Neuronal stem cell (in vitro differentiated cells): Measurements from ENCODE around the gene CBARP.

Experiments
- DNase-seq: peaks from one replicate; pipeline ENCODE4 v3.0.0-alpha.2; 2013; ENCODE audit warnings: low spot score
- H2AFZ ChIP-seq: one replicate; pipeline ENCODE4 v1.6.1; 2013; ENCODE audit warnings: mild to moderate bottlenecking, low read length, inconsistent platforms
- H2AK5ac ChIP-seq: 2 replicates; pipeline ENCODE4 v1.6.1; 2013; ENCODE audit warnings: low read depth, mild to moderate bottlenecking, inconsistent platforms, low read length, moderate library complexity, mixed read lengths
- H2BK120ac ChIP-seq: 2 replicates; pipeline ENCODE4 v1.6.1; 2013; ENCODE audit warnings: low read depth, mild to moderate bottlenecking, inconsistent platforms, low read length, moderate library complexity, mixed read lengths
- H2BK12ac ChIP-seq: one replicate; pipeline ENCODE4 v1.6.1; 2013; ENCODE audit warnings: low read length, inconsistent platforms
- H2BK15ac ChIP-seq: 2 replicates; pipeline ENCODE4 v1.6.1; 2013; ENCODE audit warnings: mild to moderate bottlenecking, low read length, inconsistent platforms, mixed read lengths
- H2BK5ac ChIP-seq: one replicate; pipeline ENCODE4 v1.6.1; 2013; ENCODE audit warnings: inconsistent platforms, mild to moderate bottlenecking, low read length, moderate library complexity
- H3K14ac ChIP-seq: one replicate; pipeline ENCODE4 v1.6.1; 2013; ENCODE audit warnings: low read length, inconsistent platforms
- H3K18ac ChIP-seq: 2 replicates; pipeline ENCODE4 v1.6.1; 2013; ENCODE audit warnings: low read length, inconsistent platforms
- H3K23ac ChIP-seq: 2 replicates; pipeline ENCODE4 v1.6.1; 2013; ENCODE audit warnings: low read depth, mild to moderate bottlenecking, mixed read lengths, low read length, inconsistent platforms; ENCODE audit not compliant: poor library complexity
- H3K27ac ChIP-seq: replicated peaks from 3 replicates; pipeline ENCODE4 v1.5.1; 2013; ENCODE audit warnings: low read length, inconsistent platforms
- H3K27me3 ChIP-seq, 3 experiments: 2 replicates each; pipeline ENCODE4 v1.6.1; 2013; ENCODE audit warnings: low read length in 3 of 3, mild to moderate bottlenecking in 2 of 3, inconsistent platforms in 1 of 3, low read depth in 1 of 3, mixed read lengths in 1 of 3, moderate library complexity in 1 of 3; ENCODE audit not compliant: control insufficient read depth in 3 of 3, insufficient read depth in 3 of 3
- H3K36me3 ChIP-seq, 2 donors: replicated peaks in 1 of 2; 2 replicates each; pipeline ENCODE4 v1.6.1; 2013; ENCODE audit warnings: low read length in 2 of 2; ENCODE audit not compliant: control insufficient read depth in 2 of 2, insufficient read depth in 2 of 2
- H3K4ac ChIP-seq: 2 replicates; pipeline ENCODE4 v1.6.1; 2013; ENCODE audit warnings: inconsistent platforms, mild to moderate bottlenecking, low read length, moderate library complexity
- H3K4me1 ChIP-seq, 2 donors: 1 replicate in 1 of 2; 2 replicates in 1 of 2; pipeline ENCODE4 v1.6.1; 2013; ENCODE audit warnings: low read length in 2 of 2, low read depth in 1 of 2; ENCODE audit not compliant: control insufficient read depth in 2 of 2, insufficient read depth in 1 of 2
- H3K4me2 ChIP-seq: one replicate; pipeline ENCODE4 v1.6.1; 2013; ENCODE audit warnings: mild to moderate bottlenecking, low read length, inconsistent platforms; ENCODE audit not compliant: insufficient read depth, poor library complexity, severe bottlenecking
- H3K4me3 ChIP-seq, 2 donors: 2 replicates each; pipeline ENCODE4 v1.5.1; 2013; ENCODE audit warnings: low read length in 2 of 2, mild to moderate bottlenecking in 2 of 2, inconsistent platforms in 1 of 2, moderate library complexity in 1 of 2
- H3K79me1 ChIP-seq: one replicate; pipeline ENCODE4 v1.6.1; 2013; ENCODE audit warnings: low read depth, mild to moderate bottlenecking, inconsistent platforms, low read length, moderate library complexity
- H3K9ac ChIP-seq: one replicate; pipeline ENCODE4 v1.6.1; 2013; ENCODE audit warnings: mild to moderate bottlenecking, low read depth, low read length, inconsistent platforms; ENCODE audit not compliant: poor library complexity
- H3K9me3 ChIP-seq, 2 donors: replicated peaks in 1 of 2; 2 replicates each; pipeline versions ENCODE3 to v1.6.1; 2013; ENCODE audit warnings: low read length in 2 of 2, mild to moderate bottlenecking in 2 of 2, inconsistent platforms in 1 of 2, low read depth in 1 of 2, mixed read lengths in 1 of 2, moderate library complexity in 1 of 2; ENCODE audit not compliant: control insufficient read depth in 2 of 2, insufficient read depth in 1 of 2
- H4K8ac ChIP-seq: one replicate; pipeline ENCODE4 v1.6.1; 2013; ENCODE audit warnings: low read depth, mild to moderate bottlenecking, inconsistent platforms, low read length, moderate library complexity
- H4K91ac ChIP-seq: one replicate; pipeline ENCODE4 v1.6.1; 2013; ENCODE audit warnings: low read length, low read depth, mild to moderate bottlenecking, inconsistent platforms; ENCODE audit not compliant: poor library complexity
- WGBS, 2 donors: extraction: QIAGEN DNeasy Blood & Tissue Kit; methylation state at CpG; one replicate each; pipeline ENCODE4 v1.1.7; 2013; ENCODE audit warnings: missing lambda C conversion rate in 2 of 2, mixed read lengths in 1 of 2; ENCODE audit not compliant: insufficient read length in 2 of 2, insufficient replicate concordance in 1 of 2; ENCODE audit errors: extremely low coverage in 2 of 2; 5-methylcytosine and 5-hydroxymethylcytosine counted together

Gene CBARP

DNA sequence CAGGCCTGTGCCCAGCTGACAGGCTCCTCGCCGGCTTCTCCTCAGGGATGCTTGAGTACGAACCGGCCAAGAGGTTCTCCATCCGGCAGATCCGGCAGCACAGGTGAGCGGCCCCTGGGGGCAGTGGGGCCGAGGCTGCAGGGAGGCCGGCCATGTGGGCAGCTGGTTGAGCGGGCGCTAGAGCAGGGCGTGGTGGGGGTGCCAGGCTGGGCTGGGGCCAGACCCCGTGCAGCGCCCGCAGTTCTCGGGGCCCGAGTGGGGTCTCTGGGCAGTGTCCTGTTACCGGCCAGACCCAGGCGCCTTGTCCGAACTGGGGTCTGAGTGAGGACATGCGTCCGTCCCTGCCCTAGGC is 15.9 kb downstream of the CBARP start:
- Histone ChIP-seq H2BK120ac (no peak overlapping the region), H3K79me1 (peaks cover 41% of the 10 kb centered on the region), H3K4me1 (peaks cover 0 to 5% of the 10 kb centered on the region in 2 donors), H2BK15ac (no peak overlapping the region), H3K18ac (peak overlapping the region; percentile 76), H3K36me3 (peaks cover 13 to 68% of the 10 kb centered on the region in 2 donors), H2BK12ac (no peak overlapping the region), H2AK5ac (peak overlapping the region; percentile 14), H3K4me3 (no peak overlapping the region), H3K4ac (no peak overlapping the region), H4K8ac (no peak overlapping the region), H3K27ac (no peak overlapping the region), H3K9ac (peak overlapping the region; percentile 50), H3K27me3 (no peaks in the 10 kb centered on the region), H3K14ac (no peak overlapping the region), H2AFZ (no peak overlapping the region), H3K23ac (no peak overlapping the region), H4K91ac (no peak overlapping the region), H2BK5ac (peak overlapping the region; percentile 0), H3K9me3 (no peaks in the 10 kb centered on the region), H3K4me2 (no peak overlapping the region)
- DNase-seq: no peak
- WGBS, 2 donors: no CpG with 5 or more reads among the region's 22 CpGs

GRCh38 chr19:1220976-1221903 is 16.6 kb downstream of the CBARP start:
- H3K4me2 ChIP-seq: no peak overlapping the region
- peak overlapping the region; percentile 76 for H3K18ac ChIP-seq
- H2BK120ac ChIP-seq: no peak overlapping the region
- H2AK5ac ChIP-seq: peak overlapping the region; percentile 14
- no peak overlapping the region for H3K4ac ChIP-seq
- no peak for DNase-seq
- H3K4me1 ChIP-seq: peaks cover 0 to 7% of the 10 kb centered on the region in 2 donors
- peak overlapping the region; percentile 60 for H3K23ac ChIP-seq
- H3K36me3 ChIP-seq: peaks cover 13 to 64% of the 10 kb centered on the region in 2 donors
- no CpG with 5 or more reads among the region's 38 CpGs for WGBS, 2 donors
- no peak overlapping the region for H2BK15ac ChIP-seq
- H3K14ac ChIP-seq: no peak overlapping the region
- no peak overlapping the region for H3K9ac ChIP-seq
- H3K27me3 ChIP-seq: no peaks in the 10 kb centered on the region
- H3K27ac ChIP-seq: no peak overlapping the region
- H3K79me1 ChIP-seq: peaks cover 43% of the 10 kb centered on the region
- H2BK12ac ChIP-seq: no peak overlapping the region
- peak overlapping the region; percentile 82 for H2BK5ac ChIP-seq
- no peak overlapping the region for H4K91ac ChIP-seq
- no peak overlapping the region for H3K4me3 ChIP-seq
- no peak overlapping the region for H2AFZ ChIP-seq
- H4K8ac ChIP-seq: no peak overlapping the region
- H3K9me3 ChIP-seq: no peaks in the 10 kb centered on the region

DNA sequence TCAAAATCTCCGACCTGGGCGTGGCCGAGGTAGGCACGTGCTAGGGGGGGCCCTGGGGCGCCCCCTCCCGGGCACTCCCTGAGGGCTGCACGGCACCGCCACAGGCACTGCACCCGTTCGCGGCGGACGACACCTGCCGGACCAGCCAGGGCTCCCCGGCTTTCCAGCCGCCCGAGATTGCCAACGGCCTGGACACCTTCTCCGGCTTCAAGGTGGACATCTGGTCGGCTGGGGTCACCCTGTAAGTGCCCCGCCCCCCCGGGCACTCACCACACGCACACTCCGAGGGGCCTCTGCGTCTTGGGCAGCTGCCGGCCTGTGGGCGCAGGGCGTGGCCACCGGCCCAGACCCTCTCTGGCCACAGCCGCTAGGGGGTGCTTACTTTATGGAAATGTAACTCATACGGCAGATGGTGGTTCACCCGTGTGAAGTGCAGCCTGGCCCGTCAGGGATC is 17.3 kb downstream of the CBARP start:
- Histone ChIP-seq H3K36me3 (peaks cover 8 to 57% of the 10 kb centered on the region in 2 donors), H3K9me3 (no peaks in the 10 kb centered on the region), H4K8ac (no peak overlapping the region), H3K14ac (no peak overlapping the region), H3K27ac (no peak overlapping the region), H3K27me3 (no peaks in the 10 kb centered on the region), H4K91ac (no peak overlapping the region), H2BK120ac (no peak overlapping the region), H2BK5ac (peak overlapping the region; percentile 82), H2AFZ (no peak overlapping the region), H2BK15ac (no peak overlapping the region), H3K9ac (no peak overlapping the region), H2BK12ac (no peak overlapping the region), H3K79me1 (peaks cover 36% of the 10 kb centered on the region), H3K4ac (peak overlapping the region; percentile 23), H3K4me1 (peaks cover 0 to 7% of the 10 kb centered on the region in 2 donors), H3K4me2 (no peak overlapping the region), H3K4me3 (no peak overlapping the region), H2AK5ac (no peak overlapping the region), H3K23ac (peak overlapping the region; percentile 60), H3K18ac (no peak overlapping the region)
- no CpG with 5 or more reads among the region's 33 CpGs for WGBS, 2 donors
- DNase-seq: no peak

DNA sequence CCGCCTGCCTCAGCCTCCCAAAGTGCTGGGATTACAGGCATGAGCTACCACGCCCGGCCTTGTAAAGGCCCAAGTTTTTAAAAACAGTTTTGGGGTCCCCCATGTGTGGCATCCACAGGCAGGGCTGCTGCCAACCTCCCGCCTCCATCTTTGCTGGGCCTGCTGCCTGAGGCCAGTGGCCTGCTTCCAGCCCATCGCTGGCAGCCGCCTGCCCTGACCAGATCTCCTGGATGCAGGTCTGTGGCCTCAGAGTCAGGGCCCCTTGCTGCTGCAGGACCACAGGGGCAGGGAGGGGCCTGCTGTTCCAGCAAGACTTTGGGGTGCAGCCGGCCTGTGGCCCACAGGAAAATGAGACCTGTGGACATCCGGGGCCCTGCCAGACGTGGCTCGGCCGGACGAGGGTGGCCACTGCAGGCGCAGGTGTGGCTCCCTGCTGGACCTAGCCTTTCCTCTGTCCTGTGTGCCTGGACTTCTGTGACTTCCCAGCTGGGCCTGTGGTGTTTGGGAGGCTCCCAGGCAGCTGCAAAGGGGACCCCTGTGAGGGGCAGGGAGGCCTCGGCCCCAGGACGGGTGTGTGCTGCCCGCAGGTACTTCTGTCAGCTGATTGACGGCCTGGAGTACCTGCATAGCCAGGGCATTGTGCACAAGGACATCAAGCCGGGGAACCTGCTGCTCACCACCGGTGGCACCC is 17.9 kb downstream of the CBARP start:
- Histone ChIP-seq H3K4me2 (no peak overlapping the region), H3K9ac (no peak overlapping the region), H2AK5ac (no peak overlapping the region), H4K8ac (no peak overlapping the region), H2AFZ (no peak overlapping the region), H3K36me3 (peaks cover 8 to 55% of the 10 kb centered on the region in 2 donors), H3K4me3 (no peak overlapping the region), H2BK5ac (peak overlapping the region; percentile 82), H3K79me1 (peaks cover 40% of the 10 kb centered on the region), H3K4ac (no peak overlapping the region), H3K14ac (no peak overlapping the region), H2BK120ac (no peak overlapping the region), H3K4me1 (peaks cover 0 to 9% of the 10 kb centered on the region in 2 donors), H3K27ac (no peak overlapping the region), H3K23ac (peak overlapping the region; percentile 55), H4K91ac (no peak overlapping the region), H2BK12ac (no peak overlapping the region), H3K27me3 (no peaks in the 10 kb centered on the region), H2BK15ac (no peak overlapping the region), H3K18ac (no peak overlapping the region), H3K9me3 (no peaks in the 10 kb centered on the region)
- no CpG with 5 or more reads among the region's 19 CpGs for WGBS, 2 donors
- DNase-seq: no peak
